ENCODE data around the gene TNS3.
"Not testable (repeated sequence)": the region's sequence is repeated elsewhere in the genome, so short reads cannot be mapped to it uniquely, and the experiment has no call there.

The TNS3 gene
- 1.8 to 11.0 reads per million in 2 donors for total RNA-seq

DNA sequence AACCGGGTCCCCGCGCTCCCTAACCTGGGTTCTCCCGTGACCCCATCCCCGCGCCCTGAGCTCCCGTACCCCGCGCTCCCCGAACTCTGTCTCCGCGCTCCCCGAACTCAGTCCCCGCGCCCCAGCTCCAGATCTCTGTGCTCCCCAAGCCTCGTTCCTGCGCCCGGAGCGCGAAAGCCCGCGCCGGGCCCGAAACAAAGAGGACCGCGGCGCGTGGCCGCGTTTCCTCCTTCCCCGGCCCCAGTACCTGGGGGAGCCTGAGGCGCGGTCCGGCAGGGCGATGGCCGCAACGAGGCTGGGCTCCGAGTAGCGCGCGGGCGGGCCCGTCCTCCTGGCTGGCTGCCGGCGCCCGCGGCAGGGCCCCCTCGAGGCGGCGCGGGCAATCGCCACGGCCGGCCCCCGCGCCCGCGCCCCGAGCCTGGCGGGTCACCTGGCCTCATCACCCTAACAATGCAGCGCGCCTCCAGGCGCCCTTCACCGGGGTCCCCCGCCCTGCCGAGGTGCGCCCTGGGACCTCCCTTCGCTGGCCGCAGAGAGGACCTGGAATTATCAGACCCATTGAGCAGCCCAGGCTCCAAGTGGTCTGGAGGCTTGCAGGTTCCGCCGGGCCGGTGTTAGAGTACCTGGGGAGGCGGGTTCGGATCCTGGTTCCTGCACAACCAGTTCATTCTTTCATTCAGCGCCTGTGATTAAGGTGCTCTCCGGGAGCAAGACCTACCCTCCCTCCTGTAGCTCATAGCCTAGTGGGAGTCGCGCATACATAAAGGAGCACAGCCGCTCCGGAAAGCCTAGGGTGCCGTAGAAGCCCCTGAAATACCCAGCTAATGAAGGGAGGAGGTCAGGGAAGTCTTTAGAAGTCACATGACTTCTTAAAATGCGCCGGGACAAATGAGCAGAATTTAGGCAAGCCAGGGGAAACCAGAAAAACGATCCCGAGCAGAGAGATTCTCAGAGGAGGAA is at the start of gene TNS3:
TSS of gene TNS3 (minus strand) at position 308 of the 960 bp plus-strand sequence. CDS start 142,475 bp downstream, outside the sequence.
- no peak for DNase-seq

- DNase-seq = no peak
These were observed 49.8 kb upstream of the TNS3 start for GRCh38 chr7:47631711-47632110.

DNA sequence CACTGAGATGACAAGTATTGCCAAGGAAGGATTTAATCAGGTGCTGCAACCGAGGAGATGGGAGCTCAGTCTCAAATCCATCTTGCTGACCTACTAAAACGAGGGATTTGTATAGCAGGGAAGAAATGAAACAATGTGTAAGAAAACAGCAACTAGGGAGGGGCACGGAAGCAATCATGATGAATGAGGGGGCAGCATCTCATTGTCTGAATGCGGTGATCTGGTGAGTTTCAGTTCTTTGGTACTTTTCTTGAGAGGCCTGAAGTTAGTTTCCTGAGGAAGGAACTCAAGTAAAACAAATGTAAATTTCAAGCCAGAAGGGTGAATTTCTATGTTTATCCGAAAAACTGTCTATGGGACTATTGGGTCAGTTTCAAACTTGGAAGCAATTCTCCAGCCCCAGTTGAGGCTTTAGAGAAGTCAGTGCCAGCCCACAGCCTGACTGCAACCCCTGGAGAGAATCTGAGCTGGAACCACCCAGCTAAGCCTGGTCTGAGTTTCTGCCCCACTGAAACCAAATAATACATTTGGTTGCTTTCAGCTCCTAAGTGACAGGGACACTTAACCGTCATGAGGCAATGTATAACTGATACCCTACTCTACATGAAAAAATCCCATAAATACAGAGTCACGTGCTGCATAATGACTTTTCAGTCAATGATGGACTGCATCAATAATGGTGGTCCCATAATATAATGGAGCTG is 45.8 kb upstream of the TNS3 start:
- DNase-seq = no peak

GRCh38 chr7:47625861-47626715 is 44.2 kb upstream of the TNS3 start:
- no peak for DNase-seq

- no peak for DNase-seq
These were observed 42.8 kb upstream of the TNS3 start for GRCh38 chr7:47624689-47625088.

GRCh38 chr7:47622946-47623640 is 41.2 kb upstream of the TNS3 start:
- DNase-seq = no peak

GRCh38 chr7:47622586-47622945 is 40.7 kb upstream of the TNS3 start:
- no peak for DNase-seq

- no peak for DNase-seq
These were observed 40.2 kb upstream of the TNS3 start for GRCh38 chr7:47621979-47622561.

- DNase-seq = no peak
These were observed 39.4 kb upstream of the TNS3 start for GRCh38 chr7:47621347-47621746.

- DNase-seq = no peak
These were observed 37.9 kb upstream of the TNS3 start for GRCh38 chr7:47619806-47620205.

DNA sequence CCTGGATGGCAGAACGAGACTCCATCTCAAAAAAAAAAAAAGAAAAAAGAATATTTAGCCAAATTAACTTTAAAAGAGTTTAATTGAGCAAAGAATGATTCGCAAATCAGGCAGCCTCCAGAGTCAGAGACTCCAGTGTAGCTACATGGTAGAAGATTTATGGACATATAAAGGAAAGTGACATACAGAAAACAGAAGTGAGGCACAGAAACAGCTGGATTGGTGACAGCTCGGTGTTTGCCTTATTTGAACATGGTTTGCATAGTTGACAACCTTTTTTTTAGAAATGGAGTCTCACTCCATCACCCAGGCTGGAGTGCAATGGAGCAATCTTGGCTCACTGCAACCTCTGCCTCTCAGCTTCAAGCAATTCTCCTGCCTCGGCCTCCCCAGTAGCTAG is 35.2 kb upstream of the TNS3 start:
- DNase-seq = no peak

DNA sequence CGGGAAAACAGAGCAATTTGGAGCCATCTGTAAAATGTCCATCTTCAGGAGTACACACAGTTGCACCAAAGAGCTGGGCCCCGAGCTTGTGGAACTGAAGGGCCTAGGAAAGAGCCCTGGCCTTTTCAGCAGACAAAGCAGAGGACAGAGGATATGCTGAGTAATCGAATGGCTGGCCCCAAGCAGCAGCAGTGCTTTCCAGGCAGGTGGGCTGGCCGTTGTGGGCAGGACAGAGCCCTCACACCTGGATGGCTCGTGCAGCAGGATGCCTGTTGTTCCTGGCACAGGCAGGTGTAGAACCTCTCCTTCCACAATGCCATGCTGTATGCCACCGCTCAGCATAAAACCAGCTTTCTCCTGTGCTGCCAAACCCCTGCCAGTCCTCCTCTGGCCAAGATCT is 32.5 kb upstream of the TNS3 start:
- no peak for DNase-seq

DNA sequence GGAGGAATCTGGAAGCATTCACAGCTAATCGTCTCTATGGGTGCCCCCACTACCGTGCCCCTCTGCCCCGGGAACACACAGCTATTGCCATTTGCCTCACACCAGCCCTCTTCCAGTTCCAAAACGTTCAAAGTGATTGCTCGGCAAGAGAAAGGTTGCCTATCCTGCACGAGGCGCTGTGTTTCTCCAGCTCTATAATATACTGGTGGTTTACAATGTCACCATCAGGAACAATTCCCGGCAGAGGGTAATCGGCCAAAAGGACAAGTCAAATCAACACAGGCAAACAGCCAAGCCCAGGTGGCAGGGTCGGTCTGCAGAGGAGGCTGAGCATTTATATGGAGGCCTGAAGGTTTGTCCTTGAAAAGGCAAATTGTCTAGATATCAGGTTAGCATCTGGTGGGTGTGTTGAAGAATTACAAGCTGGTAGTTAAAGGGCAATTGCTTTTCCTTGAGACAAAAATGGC is 29.2 kb upstream of the TNS3 start:
- no peak for DNase-seq

DNA sequence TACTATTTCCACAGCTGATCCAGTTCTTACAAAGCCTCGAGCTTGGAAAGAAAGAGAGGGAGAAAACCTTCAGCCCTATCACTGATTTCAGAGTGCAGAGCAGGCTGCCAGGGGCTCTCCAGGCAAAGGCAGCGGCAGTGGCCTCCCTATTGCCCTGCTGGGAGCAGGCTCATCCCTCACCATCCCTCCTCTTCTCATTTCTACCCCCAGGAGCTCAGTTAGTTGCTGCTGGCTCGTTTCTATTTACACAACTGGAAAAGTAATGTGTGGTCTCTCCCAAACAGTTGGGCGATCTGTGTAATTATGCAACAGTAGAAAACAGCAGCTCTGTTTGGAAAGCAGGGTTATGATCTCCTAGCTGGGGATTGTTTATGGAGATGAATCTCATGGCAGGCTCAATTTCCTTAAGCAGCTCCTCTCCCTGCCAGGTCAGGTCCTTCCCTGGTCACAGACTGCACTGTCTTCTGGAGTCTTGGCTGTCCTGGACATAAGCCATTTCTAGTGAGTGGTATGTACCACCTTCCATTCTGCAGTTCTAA is 28.7 kb upstream of the TNS3 start:
- no peak for DNase-seq

- no peak for DNase-seq
These were observed 28.0 kb upstream of the TNS3 start for GRCh38 chr7:47609803-47610452.

DNA sequence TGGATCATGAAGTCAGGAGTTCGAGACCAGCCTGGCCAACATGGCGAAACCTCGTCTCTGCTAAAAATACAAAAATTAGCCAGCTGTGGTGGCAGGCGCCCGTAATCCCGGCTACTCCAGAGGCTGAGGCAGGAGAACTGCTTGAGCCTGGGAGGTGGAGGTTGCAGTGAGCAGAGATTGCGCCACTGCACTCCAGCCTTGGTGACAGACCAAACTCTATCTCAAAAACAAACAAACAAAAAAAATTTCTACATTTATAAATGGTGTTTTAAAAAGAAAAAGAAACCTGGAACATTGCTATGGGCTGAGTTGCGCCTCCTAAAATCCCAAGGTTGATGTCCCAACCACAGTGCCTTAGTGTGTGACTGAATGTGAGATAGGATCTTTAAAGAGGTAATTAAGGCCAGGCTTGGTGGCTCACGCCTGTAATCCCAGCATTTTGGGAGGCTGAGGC is 24.7 kb upstream of the TNS3 start:
- not testable (repeated sequence) for DNase-seq

- DNase-seq = no peak
These were observed 24.1 kb upstream of the TNS3 start for GRCh38 chr7:47605816-47606575.

- DNase-seq = no peak
These were observed 22.6 kb upstream of the TNS3 start for GRCh38 chr7:47604496-47604890.

GRCh38 chr7:47603514-47604255 is 21.8 kb upstream of the TNS3 start:
- DNase-seq = not testable (repeated sequence)

Data from activated gamma-delta T cell (primary cell).